Bronchial smooth muscle cell (primary cell): ENCODE results near the gene ZNF134. TPM values are rescaled to one million over a fixed set of nuclear protein-coding genes. Genes with fewer than 3 reads are reported as not detected.

ENCODE experiments used
- total RNA-seq: library from RNA; depleted of rRNA; stranded (reverse); fragments of >200 nt; gene quantifications from 2 replicates; pipeline ENCODE4 v1.2.1, GENCODE V29; 2014

The ZNF134 gene
- total RNA-seq: 15.9 and 19.7 TPM in 2 replicates

GRCh38 chr19:57613941-57614743 is at the start of gene ZNF134:
Gene ZNF134, plus strand, starts transcription at chr19:57614242. Its CDS starts 5,227 bp downstream, at chr19:57619469.

GRCh38 chr19:57578487-57579205 is 35.4 kb upstream of the ZNF134 start, which contains the start of gene ZNF416:
Gene ZNF416, minus strand, starts transcription at chr19:57578911. Its CDS starts 207 bp downstream, at chr19:57578704.

DNA sequence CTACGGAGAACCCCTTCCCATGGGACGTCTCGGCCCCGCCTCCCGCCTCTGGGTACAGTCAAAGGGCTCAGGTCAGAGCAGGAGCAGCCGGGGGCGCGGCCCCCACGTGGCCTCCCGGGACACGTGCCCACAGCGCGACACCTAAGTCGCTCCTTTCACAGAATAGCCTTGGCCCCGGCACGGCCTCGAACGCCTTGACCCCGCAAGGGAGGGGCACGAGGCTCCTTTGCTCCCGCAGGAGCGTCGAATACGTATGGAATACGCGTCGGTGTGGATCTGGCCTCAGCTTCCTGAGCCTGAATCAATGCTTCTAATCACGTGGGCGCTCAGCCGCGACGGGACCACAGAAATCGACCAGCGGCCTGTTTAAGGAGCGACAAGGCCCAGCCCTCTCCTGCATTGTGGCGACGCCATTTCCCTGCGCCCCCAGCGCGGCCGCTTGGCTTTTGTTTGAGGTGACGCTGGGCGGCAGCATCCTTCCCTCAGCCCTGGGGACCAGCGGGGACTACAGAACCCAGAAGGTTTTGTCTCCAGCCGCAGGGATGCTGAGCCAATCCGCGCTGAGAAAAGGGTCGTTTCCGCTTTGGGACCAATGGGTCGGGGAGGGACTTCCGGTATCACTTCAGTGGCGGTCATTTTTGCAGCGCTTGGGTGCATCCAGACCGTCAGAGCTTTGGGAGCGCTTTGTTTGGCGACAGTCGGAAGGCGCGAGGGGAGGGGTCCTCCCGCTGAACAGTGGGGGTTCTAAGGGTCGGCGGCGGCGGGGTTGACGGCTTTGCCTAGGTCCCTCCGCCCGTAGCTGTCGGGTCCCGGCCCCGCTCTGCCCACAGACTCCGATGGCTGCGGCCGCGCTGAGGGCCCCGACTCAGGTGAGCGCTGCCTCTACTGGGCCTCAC is 30.3 kb upstream of the ZNF134 start, which contains the start of gene ZIK1:
TSS of gene ZIK1 (plus strand) at position 625 of the 896 bp plus-strand sequence. CDS start at position 837, 212 bp downstream.

GRCh38 chr19:57599761-57600383 is 14.2 kb upstream of the ZNF134 start, which contains the start of gene ZNF530:
Gene ZNF530, plus strand, starts transcription at chr19:57599885. Its CDS starts 4,461 bp downstream, at chr19:57604346.

GRCh38 chr19:57632987-57633831 is 19.2 kb downstream of the ZNF134 start, which contains the start of gene ZNF211:
Gene ZNF211, plus strand, starts transcription at chr19:57633168. Its CDS starts 179 bp downstream, at chr19:57633347.

GRCh38 chr19:57668635-57669034 is 54.6 kb downstream of the ZNF134 start, which contains the start of gene ZSCAN4:
Gene ZSCAN4, plus strand, starts transcription at chr19:57668935. Its CDS starts 7,211 bp downstream, at chr19:57676146.

Other genes starting within 250 kb of the ZNF134 start
- gene ZNF548, start 224.4 kb upstream of the ZNF134 start, total RNA-seq: 20.3 and 27.6 TPM in 2 replicates
- 10.6 and 17.0 TPM in 2 replicates for gene ZNF17, start 203.1 kb upstream of the ZNF134 start, total RNA-seq
- 6.8 and 8.3 TPM in 2 replicates for gene ZNF749, start 178.9 kb upstream of the ZNF134 start, total RNA-seq
- gene VN1R1, start 157.1 kb upstream of the ZNF134 start, total RNA-seq: 0.34 and 0.95 TPM in 2 replicates
- 13.3 and 22.4 TPM in 2 replicates for gene ZNF772, start 136.7 kb upstream of the ZNF134 start, total RNA-seq
- gene ZNF419, start 126.5 kb upstream of the ZNF134 start, total RNA-seq: 14.2 and 14.5 TPM in 2 replicates
- 15.6 and 17.2 TPM in 2 replicates for gene ZNF773, start 114.3 kb upstream of the ZNF134 start, total RNA-seq
- gene ZNF549, start 86.9 kb upstream of the ZNF134 start, total RNA-seq: 4.3 and 5.4 TPM in 2 replicates
- gene ZNF550, start 54.4 kb upstream of the ZNF134 start, total RNA-seq: 8.6 and 8.8 TPM in 2 replicates
- gene ZNF416, start 35.3 kb upstream of the ZNF134 start, total RNA-seq: 4.4 and 5.5 TPM in 2 replicates
- 5.2 and 7.7 TPM in 2 replicates for gene ZIK1, start 30.1 kb upstream of the ZNF134 start, total RNA-seq
- 1.6 and 3.0 TPM in 2 replicates for gene ZNF530, start 14.4 kb upstream of the ZNF134 start, total RNA-seq
- 8.8 and 11.2 TPM in 2 replicates for gene ZNF211, start 18.9 kb downstream of the ZNF134 start, total RNA-seq
- not detected in 2 replicates for gene ZSCAN4, start 54.7 kb downstream of the ZNF134 start, total RNA-seq
- gene ZNF551, start 67.7 kb downstream of the ZNF134 start, total RNA-seq: 4.4 and 4.6 TPM in 2 replicates
- 2.8 and 6.1 TPM in 2 replicates for gene ZNF154, start 95.0 kb downstream of the ZNF134 start, total RNA-seq
- 12.0 and 12.1 TPM in 2 replicates for gene ZNF671, start 113.4 kb downstream of the ZNF134 start, total RNA-seq
- 16.1 and 17.8 TPM in 2 replicates for gene ZNF776, start 132.6 kb downstream of the ZNF134 start, total RNA-seq
- gene ZNF586, start 155.4 kb downstream of the ZNF134 start, total RNA-seq: 15.0 and 17.8 TPM in 2 replicates
- 3.1 and 3.2 TPM in 2 replicates for gene ZNF552, start 200.7 kb downstream of the ZNF134 start, total RNA-seq
- 9.7 and 13.1 TPM in 2 replicates for gene ZNF587B, start 216.1 kb downstream of the ZNF134 start, total RNA-seq
- gene ZNF587, start 235.6 kb downstream of the ZNF134 start, total RNA-seq: 14.5 and 15.0 TPM in 2 replicates